Medulla oblongata (tissue), 1 donor: Measurements from ENCODE around the gene RAB6A.
A peak's percentile ranks its signal among the peaks of the same experiment; 100 is the strongest.
"Not testable (repeated sequence)": the region's sequence is repeated elsewhere in the genome, so short reads cannot be mapped to it uniquely, and the experiment has no call there.

Source experiments
- DNase-seq: peaks from one replicate; pipeline ENCODE4 v3.0.0-alpha.2; 2015; ENCODE audit errors: extremely low spot score

Gene RAB6A

DNA sequence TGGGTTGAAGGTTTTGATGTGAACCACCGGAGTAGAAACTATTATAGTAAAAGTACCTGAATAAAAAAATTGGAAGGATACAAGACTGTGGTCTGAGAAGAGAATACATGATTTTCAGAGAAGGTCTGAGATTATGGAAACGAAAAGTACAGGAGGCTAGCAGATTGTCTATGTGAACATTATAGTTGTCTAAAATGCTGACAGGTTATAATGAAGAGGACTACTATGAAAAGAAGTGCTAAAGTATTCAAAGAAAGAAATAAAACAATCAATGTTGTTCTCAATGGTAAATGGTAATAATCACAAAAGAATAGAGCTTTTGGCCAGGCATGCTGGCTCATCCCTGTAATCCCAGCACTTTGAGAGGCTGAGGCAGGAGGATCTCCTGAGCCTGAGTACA lies 34.0 kb downstream of the RAB6A start:
- no peak for DNase-seq

DNA sequence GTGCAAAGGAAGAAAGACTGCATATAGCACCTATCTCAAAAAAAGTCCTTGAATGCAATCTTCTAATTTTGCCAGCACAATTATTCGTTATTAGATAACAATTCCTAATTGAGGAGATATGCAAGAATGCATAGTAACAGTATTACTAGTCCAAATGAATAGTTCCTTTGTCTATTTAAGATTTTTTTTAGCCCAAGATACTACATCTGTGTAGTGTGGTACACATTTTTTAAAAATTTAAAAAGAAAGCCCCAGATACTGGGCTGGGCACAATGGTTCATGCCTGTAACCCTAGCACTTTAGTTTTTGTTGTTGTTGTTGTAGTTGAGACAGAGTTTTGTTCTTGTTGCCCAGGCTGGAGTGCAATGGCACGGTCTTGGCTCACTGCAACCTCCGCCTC lies 43.7 kb downstream of the RAB6A start:
- no peak for DNase-seq

DNA sequence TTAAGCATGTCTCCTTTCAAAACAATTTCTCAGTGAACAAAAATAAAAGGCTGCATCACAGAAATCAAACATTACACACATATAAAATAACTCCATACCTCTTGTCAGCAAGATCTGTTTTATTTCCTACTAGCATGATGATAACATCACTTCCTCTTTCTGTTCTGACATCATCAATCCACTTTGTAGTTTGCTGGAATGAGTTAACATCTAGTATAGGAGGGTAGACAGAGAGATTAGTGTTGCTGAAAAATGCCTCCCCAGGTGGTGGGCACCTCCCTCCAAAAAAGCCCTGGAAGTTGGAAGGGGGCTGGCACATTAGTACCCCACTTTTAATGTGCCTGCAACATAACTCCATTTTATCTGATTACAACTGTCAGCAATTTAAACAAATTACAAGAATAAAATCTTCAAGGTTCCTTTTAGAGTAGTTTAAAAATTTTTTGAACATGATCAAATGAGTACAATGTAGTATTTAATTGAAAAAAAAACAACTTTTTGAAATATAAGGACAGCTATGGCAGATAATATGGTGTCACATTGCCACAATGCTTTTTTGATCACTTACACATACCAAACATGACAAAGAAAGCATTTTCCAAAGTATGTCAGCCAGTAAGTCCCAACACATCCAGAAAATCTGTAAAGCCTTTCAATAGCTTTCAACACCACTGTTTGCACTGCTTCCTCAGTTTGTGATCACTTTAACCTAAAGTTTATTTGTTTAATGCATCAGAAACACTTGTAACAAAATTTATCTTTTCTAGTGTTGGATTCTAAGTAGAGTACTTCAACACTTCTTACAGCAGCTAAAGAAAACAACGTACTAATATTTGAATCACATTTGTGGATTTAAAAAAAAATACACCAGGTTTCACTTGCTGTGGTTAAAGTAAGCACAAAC lies 44.5 kb downstream of the RAB6A start:
- DNase-seq, result peak; percentile 25

DNA sequence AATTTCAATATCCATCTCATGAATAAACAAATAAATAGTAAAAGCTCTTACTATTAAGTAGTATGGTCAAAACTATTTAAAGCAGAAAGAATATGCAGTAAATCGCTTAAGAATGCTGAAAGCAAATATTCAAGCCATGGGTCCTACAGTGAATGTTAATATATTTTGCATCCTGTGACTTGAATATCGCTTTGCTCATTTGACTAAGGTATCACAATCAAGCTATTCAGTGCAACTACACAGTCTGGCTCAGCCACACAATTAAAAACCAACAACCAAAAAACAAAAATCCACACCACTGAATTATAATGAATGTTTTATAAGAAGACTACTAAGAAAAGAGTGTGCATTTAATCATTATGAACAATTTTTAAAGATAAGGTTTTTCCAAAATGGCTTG lies 45.3 kb downstream of the RAB6A start:
- peak; percentile 29 for DNase-seq

DNA sequence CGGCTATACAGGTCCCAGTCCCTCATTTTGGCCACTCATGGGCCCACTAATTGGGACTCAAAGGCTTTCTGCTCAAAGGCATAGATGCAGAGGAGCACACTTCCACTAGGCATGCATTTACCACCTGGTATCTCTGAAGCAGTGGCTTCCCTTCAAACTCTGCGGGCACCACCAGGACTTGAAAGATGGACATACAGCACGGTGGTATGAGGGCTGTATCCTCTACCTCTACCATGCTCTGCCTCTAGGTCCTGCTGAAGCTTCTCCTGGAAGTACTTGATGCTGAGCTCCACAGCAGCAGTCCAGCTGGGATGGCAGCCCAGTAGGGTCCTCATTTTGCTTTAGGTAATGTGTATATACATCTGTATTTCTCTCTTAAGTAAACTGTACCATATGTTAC lies 49.9 kb downstream of the RAB6A start:
- DNase-seq, result no peak

DNA sequence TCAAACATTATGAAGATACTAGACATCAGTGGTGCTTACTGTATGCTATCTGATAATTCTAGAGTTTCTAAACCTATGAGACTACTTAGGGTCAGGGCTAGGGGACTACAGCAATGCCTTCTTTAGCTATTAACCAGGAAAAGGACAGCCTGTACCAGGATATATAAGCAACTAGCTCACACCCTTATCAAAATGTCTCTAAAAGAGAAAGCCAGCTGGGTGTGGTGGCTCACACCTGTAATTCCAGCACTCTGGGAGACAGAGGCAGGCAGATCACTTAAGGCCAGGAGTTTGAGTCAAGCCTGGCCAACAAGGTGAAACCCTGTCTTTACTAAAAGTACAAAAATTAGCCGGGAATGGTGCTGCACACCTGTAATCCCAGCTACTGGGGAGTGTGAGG lies 55.8 kb downstream of the RAB6A start:
- DNase-seq, result no peak

DNA sequence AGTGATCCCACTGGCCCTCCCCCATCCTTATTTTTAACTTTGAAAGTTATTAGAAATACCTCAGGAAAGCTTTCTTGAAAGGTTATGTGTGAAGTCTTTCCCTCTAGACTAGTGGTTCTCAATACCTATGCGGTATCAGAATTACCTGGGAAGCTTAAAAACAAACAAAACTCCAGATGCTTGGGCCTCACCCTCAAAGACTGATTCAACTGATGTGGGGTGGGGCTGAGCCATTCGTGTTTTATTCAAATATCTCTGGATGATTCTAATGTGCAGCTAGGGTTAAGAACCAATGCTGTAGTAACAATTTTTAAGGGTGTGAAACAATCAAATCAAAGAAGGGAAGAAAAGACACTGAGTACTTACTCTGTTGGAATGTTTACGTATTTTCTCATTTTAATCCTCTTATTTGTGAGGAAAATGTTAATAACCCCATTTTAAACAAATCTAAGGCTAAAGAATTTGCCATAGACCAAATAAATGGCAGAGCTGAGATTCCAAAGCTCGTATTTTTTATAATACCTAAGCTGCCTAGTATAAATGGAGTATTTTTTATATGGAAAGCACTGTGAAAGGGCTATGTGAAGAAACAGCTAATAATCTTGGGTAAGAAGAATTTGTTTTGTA lies 66.9 kb downstream of the RAB6A start:
- DNase-seq, result no peak

DNA sequence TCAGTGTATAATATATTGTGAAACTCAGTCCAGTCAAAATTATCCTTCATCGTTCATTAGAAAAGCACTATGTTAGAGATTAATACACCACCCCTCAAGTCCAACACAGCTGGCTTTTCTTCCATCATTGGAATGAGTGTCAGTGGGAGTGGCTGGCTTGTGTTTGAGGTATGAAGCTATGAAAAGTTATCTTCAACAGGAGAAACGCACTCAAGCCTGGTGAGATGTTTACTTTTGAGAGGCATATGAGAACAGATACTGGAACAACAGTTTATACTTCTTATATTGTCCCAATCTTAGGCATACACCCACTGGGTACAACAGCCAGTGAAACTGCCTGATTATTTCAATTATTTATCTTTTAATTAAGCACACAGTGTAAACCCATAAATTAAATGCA lies 80.2 kb downstream of the RAB6A start:
- no peak for DNase-seq

DNA sequence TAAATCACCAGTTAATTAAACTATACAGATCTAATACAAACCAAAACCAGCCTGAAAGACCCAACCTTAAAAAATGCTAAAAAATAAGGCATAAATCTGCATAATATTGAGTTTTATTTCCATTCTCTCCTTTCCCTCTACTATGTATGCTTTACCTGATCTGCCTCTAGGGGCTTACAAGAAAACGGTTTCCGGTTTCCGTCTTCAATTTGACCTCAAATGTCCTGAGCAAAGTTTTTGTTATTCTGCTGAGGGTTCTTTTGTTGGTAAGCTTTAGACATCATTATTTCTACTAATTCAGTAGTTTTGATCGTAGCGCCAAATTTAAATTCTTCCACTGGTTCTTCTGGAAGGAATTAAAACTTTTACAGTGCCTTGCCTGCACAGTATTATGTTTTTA lies 84.3 kb downstream of the RAB6A start:
- DNase-seq, result not testable (repeated sequence)

DNA sequence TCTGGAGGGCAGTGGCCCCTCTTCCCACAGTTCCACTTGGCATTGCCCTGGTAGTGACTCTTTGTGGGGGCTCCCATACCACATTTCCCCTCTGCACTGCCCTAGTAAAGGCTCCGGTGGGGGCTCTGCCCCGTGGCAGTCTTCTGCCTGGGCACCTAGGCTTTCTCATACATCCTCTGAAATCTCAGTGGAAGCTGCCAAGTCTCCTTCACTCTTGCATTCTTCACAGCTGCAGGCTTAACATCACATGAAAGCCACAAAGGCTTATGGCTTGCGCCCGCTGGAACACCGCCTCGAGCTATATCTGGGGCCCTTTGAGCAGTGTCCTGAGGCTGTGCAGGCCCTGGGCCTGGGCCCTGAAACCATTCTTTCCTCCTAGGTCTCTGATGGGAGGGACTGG lies 89.2 kb downstream of the RAB6A start:
- DNase-seq, result no peak

DNA sequence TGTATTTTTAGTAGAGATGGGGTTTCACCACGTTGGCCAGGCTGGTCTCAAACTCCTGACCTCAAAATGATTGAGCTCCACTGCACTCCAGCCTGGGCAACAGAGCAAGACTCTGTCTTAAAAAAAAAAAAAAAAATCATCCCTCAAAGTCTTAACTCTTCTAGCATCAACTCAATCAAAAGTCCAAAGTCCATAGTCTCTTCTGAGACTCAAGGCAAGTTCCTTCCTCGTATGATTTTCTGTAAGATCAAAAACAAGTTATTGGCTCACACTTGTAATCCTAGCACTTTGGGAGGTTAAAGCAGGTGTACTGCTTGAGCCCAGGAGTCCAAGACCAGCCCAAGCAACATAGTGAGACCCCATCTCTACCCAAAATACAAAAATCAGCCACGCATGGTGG lies 90.1 kb downstream of the RAB6A start:
- no peak for DNase-seq

DNA sequence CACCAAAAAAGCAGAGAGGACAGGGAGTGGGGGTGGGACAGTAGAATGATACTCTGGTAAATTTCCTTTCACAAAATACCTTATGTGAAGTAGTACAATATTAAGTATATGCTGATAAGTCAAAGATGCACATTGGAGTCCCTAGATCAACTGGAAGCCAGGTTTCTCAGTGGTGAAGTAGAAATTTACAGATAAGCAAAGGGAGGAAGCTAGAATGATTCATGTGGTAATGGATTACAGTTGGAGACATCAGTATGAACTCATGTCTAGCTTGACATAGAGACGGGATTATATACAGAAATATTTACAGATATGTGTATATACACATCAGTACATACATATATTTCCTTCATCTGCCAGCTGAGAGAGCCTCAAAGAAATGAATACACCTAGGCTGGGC lies 93.0 kb downstream of the RAB6A start:
- no peak for DNase-seq

DNA sequence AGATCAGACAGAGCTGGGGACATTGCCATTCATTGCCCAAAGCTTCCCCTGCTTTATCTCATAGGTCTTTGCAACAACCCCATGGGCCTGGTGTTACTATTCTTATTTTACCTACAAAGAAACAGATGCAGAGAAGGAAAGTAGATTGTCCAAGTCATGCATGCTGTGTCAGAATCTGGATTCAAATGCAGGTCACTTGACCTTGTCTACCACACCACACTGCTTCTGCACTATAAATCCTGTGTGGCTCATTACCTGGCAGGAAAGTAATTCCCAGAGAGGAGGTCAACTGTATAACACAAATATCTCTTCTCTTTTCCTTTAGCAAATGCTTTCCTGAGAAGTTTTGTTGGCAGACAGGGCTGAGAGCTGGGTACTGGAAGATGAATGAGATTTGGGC lies 96.0 kb downstream of the RAB6A start:
- DNase-seq, result no peak

DNA sequence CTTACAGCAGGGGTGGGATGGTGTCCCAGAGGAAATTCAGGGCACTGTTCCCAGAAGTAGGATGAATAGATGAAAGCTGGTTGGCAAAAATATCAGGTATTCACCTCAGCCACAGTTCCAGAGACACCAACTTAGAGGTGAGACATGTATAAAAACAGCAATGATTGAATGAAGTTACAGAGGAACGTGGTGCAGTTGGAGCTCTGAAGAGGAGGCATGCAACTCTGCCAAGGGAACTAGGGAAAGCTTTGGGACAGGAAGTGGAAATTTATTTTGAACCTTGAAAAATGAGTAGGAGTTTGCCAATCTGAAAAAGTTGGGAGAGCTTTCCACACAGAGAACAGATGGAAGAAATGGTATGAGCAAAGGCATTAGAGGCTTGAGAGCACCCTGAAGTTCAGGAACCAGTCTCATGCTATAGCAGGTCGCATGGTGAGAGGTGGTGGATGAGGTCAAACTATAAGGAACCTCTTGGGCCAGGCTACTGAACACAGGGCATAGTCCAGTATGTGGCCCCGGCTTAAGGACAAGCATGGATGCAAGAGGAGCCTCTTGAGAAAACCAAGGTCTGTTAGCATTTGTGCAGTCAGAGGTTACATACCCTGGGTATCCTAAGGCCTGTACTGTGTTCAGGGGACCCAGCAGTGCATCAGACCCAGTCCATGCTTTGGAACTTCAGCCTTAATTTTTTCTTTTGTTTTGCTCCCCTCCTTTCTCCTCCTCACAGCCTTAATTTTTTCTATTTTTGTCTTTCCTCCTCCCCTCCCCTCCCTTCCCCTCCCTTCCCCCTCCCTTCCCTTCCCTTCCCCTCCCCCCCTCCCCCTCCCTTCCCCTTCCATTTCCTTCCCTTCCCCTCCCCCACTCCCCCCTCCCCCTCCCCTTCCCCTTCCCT lies 97.0 kb downstream of the RAB6A start:
- no peak for DNase-seq

DNA sequence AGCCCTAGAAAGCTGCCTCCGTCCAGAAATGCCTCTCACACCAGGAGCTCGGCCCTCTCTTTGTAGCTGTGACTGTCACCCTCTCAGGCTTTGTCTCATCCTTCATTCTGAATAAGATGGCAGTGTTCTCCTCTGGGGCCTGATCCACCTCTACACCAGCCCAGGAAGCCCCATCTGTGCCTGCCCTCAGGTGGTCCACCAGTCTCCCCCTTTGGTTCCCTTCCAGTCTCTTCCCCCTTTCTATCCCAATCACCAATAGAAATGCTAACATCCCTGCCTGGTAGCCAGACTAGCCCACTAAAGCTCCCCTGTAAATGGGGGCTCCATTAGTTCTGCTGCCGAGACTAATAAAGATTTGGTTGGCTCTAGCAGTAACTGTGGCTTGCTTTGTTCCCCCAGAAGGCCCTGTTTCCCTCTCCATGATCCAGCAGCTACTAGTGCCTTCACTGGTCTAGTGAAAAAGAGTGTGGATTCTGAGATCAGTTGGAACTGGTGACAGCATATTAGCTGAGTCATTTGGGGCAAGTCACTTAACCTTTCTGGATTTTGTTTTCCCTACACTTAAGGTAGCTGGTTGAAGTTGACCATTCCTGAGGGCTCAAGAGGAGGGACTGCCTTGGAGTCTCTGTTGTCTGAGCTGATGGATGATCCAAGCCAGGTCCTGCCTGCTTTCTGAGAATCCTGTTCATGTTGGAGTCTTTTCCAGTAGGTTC lies 98.3 kb downstream of the RAB6A start:
- no peak for DNase-seq

DNA sequence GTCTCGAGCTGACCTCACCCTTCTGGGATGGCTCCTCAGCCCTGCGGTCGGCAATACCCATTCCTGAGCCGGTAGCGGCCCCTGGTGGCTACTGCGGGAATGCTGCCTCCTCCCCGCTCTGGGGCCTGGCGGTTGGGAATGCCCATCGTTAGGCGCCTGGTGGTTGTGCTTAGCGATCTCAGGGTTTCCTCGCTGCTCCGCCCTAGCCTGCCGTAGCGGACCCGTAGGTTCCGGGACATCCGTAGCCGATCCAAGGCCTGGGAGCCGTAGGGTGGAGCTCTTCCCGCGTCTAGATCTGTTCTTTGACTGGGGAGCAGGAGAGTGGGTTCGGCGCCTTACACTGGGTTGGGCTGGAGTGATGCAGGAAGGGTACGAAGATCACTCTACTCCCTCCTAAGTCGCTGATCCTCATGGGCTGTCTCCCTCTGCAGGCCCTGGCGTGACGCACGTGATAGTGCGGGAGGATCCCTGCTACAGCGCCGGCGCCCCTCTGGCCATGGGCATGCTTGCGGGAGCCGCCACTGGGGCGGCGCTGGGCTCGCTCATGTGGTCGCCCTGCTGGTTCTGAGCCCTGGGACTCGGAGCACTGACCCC lies 99.7 kb downstream of the RAB6A start:
- peak; percentile 94 for DNase-seq

DNA sequence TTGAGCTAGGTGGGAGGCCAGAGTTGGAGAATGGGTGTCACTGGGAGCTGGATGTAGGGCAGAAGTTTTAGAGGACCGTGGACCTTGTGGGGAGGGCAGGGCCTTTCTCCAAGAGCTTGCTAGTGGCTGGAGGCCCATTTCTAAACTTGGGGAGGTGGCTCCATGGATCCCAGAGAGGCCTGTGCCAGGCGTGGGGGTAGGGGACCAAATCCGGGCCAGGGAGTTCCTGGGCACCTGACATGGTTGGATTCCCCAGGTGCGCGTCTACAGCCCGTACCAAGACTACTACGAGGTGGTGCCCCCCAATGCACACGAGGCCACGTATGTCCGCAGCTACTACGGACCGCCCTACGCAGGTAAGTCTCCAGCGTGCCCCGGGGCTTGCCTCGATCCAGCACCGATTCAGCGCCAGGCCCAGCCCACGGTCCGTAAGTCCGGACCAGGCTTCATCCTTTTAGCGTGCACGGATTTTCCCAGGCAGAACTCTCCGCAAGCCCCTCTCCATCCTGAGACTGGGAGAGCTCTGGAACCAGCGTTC lies 100.3 kb downstream of the RAB6A start:
- DNase-seq, result no peak

DNA sequence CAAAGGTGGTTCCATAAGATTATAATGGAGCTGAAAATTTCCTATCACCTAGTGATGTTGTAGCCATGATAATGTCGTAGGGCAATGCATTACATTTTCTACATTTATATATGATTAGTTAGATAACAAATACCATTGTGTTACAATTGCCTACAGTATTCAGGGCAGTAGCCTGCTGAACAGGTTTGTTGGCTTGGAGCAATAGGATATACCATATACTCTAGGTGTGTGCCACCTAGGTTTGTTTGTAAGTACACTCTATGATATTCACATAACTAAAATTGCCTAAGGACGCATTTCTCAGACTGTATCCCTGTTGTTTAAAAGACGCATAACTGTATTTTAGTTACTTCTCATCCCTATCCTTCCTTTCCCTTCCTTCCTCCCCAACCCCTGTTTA lies 100.9 kb downstream of the RAB6A start:
- DNase-seq, result no peak

DNA sequence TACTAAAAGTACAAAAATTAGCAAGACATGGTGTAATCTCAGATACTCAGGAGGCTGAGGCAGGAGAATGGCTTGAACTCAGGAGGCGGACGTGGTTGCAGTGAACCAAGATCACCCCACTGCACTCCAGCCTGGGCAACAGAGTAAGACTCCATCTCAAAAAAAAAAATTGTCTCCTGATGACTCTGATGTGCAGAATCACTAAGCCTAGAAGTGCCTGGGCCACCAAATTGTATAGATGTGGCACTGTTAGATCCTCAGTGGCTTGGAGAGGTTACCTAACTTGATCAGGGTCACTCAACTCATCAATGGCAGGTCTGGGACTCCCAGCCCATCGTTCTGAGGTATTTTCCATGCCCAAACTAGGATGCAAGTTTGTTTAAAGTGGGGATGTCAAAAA lies 103.9 kb downstream of the RAB6A start:
- DNase-seq, result no peak

DNA sequence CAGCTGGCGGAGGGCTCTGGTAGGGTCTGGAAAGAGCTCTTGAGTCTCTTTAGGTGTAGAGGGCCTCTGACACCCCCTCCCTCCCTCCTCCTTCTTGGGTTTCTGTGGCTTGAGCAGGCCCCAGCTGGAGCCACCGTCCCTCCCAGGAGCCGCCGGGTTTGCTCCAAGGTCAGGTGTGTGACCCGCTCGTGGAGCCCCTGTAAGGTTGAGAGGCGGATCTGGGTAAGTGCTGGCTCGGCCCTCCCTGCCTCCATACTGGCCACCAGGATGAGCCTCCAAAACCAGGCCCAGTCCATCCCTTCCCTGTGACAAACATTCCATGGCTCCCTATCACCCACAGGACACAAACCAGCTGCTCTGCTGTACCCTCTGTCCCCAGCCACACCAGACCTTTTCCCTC lies 105.2 kb downstream of the RAB6A start:
- DNase-seq, result no peak

DNA sequence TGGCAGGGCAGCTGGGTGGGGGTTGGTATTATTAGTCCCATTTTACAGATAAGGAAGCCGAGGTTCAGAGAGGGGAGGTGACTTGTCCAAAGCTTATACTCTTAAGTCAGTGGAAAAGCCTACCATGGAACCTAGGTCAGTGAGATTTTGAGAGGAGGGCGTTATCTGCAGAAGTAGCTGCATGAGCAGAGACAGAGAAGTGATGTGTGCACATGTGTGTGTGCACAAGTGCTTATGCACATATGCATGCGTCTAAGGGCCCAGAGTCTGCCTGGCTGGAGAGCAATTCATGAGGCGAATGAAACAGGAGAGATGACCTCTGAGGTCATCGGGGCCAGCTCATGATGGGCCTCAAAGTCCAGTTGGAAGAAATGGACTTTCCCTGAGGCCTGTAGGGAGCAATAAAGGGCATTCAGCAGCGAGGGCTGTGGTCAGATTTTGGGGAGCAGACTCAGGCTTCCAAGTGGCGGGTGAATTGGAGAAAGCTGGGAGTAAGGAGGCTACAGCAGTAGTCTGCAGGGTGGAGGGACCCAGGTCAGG lies 106.3 kb downstream of the RAB6A start:
- no peak for DNase-seq
